Activated naive CD8-positive, alpha-beta T cell treated with anti-CD3 and anti-CD28 coated beads for 36 hours (primary cell): ENCODE data around the gene ZNF814. TPM values are rescaled to one million over a fixed set of nuclear protein-coding genes. Genes with fewer than 3 reads are reported as not detected.
A peak's percentile ranks its signal among the peaks of the same experiment; 100 is the strongest.
"Not testable (repeated sequence)": the region's sequence is repeated elsewhere in the genome, so short reads cannot be mapped to it uniquely, and the experiment has no call there.

Source experiments
- DNase-seq: peaks from one replicate; pipeline ENCODE4 v3.0.0; 2021
- H3K27ac Mint-ChIP-seq: one replicate; pipeline ENCODE4 v1.8.0; 2022; ENCODE audit warnings: mild to moderate bottlenecking, moderate library complexity, mixed read lengths
- H3K27me3 Mint-ChIP-seq: one replicate; pipeline ENCODE4 v1.8.0; 2022; ENCODE audit warnings: mild to moderate bottlenecking, mixed read lengths
- H3K36me3 Mint-ChIP-seq: one replicate; pipeline ENCODE4 v1.8.0; 2021; ENCODE audit warnings: mild to moderate bottlenecking, mixed read lengths
- H3K4me1 Mint-ChIP-seq: one replicate; pipeline ENCODE4 v1.8.0; 2021; ENCODE audit warnings: mixed read lengths
- H3K4me3 Mint-ChIP-seq: one replicate; pipeline ENCODE4 v1.8.0; 2022; ENCODE audit warnings: mild to moderate bottlenecking, moderate library complexity, mixed read lengths
- H3K9me3 Mint-ChIP-seq: one replicate; pipeline ENCODE4 v1.8.0; 2022; ENCODE audit warnings: mixed read lengths
- total RNA-seq, 2 experiments: library from RNA; stranded (reverse); gene quantifications; one replicate each; pipeline ENCODE4 v1.2.3, GENCODE V29; 2021

The ZNF814 gene
- total RNA-seq, 2 experiments from 2014 or later = 40.6 to 45.9 TPM

GRCh38 chr19:57838622-57839191 lies 50.1 kb downstream of the ZNF814 start:
- H3K27ac Mint-ChIP-seq, DNase-seq, H3K9me3 Mint-ChIP-seq, H3K27me3 Mint-ChIP-seq, H3K4me3 Mint-ChIP-seq: not testable (repeated sequence)
- peaks cover 25% of the 10 kb centered on the region for H3K36me3 Mint-ChIP-seq
- H3K4me1 Mint-ChIP-seq = peaks cover 19% of the 10 kb centered on the region

GRCh38 chr19:57836991-57837390 lies 51.8 kb downstream of the ZNF814 start:
- DNase-seq, H3K27me3 Mint-ChIP-seq, H3K4me3 Mint-ChIP-seq, H3K27ac Mint-ChIP-seq, H3K9me3 Mint-ChIP-seq: not testable (repeated sequence)
- Mint-ChIP-seq H3K36me3 (peaks cover 16% of the 10 kb centered on the region), H3K4me1 (peaks cover 21% of the 10 kb centered on the region)

DNA sequence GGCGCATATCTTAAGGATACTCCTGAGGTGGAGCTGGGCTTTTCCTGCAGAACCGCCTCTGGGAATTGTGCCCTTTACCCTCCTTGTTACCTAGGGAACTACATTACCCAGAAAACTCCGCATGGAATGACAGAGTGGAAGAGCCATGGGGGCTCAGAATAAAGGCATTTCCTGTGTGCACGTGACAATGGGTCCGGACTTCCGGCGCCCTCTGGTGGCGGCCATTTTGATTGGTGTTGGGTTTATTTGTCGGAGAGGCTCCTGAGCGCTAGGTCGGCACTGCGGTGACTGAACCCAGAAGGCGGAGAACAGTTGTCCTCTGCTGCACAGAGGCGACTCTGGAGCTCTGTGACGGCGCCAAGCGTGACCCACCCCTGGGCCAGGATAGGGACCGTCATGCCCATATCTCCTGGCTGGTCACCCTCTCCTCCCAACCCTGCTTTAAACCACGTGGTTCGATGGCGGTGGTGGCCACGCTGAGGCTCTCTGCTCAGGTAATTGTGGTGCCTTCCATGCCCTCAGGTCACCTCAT lies 58.7 kb downstream of the ZNF814 start, which contains the start of gene ZNF587B:
TSS of gene ZNF587B (plus strand) at position 229 of the 532 bp plus-strand sequence. CDS start at position 459, 230 bp downstream.
- peak within 1 kb of the TSS; percentile 60 for H3K27ac Mint-ChIP-seq
- H3K36me3 Mint-ChIP-seq = peaks cover 49% of the 10 kb centered on the region
- peak; percentile 35 for DNase-seq
- H3K4me3 Mint-ChIP-seq = peak within 1 kb of the TSS; percentile 59
- no peaks in the 10 kb centered on the region for H3K27me3 Mint-ChIP-seq
- H3K4me1 Mint-ChIP-seq = peaks cover 36% of the 10 kb centered on the region
- H3K9me3 Mint-ChIP-seq = no peaks in the 10 kb centered on the region

- Mint-ChIP-seq H3K36me3 (peaks cover 54% of the 10 kb centered on the region), H3K27ac (no peak overlapping the region), H3K27me3 (no peaks in the 10 kb centered on the region), H3K4me1 (peaks cover 41% of the 10 kb centered on the region), H3K9me3 (no peaks in the 10 kb centered on the region), H3K4me3 (no peak overlapping the region)
- no peak for DNase-seq
Measured at GRCh38 chr19:57829316-57829715, 59.5 kb downstream of the ZNF814 start.

DNA sequence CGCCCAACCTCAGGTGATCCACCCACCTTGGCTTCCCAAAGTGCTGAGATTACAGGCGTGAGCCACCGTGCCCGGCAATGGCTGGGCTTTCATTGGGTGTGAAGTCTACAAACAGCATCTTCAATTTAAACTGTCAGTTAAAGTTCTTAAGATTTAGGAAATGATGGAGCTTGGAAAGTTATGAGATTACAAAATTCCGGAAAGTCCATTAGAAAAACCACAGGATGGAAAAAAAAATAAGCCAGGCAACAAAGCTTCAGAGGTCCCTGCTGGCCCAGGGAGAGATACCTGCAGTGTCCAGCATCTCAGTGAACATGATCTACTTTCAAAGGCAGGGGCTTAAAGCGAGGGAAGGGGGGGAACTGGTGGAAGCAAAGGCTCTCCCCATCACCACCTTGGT lies 63.3 kb downstream of the ZNF814 start:
- Mint-ChIP-seq H3K36me3 (peaks cover 61% of the 10 kb centered on the region), H3K27me3 (no peaks in the 10 kb centered on the region), H3K4me3 (no peak overlapping the region), H3K4me1 (peaks cover 52% of the 10 kb centered on the region), H3K27ac (no peak overlapping the region), H3K9me3 (no peaks in the 10 kb centered on the region)
- no peak for DNase-seq

DNA sequence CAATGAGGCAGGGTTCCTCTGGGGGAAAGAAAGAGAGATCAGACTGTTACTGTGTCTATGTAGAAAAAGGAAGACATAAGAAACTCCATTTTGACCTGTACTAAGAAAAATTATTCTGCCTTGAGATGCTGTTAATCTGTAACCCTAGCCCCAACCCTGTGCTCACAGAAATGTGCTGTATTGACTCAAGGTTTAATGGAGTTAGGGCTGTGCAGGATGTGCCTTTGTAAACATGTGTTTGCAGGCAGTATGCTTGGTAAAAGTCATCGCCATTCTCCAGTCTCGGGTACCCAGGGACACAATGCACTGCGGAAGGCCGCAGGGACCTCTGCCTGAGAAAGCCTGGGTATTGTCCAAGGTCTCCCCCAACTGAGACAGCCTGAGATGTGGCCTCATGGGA lies 65.2 kb downstream of the ZNF814 start:
- not testable (repeated sequence) for H3K27ac Mint-ChIP-seq, H3K9me3 Mint-ChIP-seq, H3K4me3 Mint-ChIP-seq, DNase-seq, H3K27me3 Mint-ChIP-seq
- H3K36me3 Mint-ChIP-seq = peaks cover 52% of the 10 kb centered on the region
- peaks cover 44% of the 10 kb centered on the region for H3K4me1 Mint-ChIP-seq

DNA sequence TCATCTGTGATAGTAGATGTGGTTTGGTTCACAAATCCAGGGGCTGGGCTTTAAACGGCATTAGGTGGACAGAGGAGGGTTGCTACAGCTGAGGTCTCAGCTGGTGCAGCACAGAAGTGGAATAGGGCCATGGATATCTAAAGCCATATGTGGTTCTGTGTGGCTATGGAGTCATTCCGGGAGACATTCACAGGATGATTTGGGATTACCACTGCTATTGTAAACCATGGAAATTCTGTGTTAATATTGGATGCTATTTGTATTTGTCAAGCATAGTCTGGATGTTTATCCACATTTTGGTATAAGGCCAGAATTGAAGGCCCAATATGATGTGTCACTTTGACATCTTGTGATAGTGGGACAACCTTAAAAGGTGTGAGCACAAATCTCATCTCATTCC lies 65.7 kb downstream of the ZNF814 start:
- peaks cover 47% of the 10 kb centered on the region for H3K4me1 Mint-ChIP-seq
- H3K27me3 Mint-ChIP-seq, H3K9me3 Mint-ChIP-seq, DNase-seq: not testable (repeated sequence)
- H3K36me3 Mint-ChIP-seq = peaks cover 52% of the 10 kb centered on the region
- peak overlapping the region; percentile 50 for H3K27ac Mint-ChIP-seq
- H3K4me3 Mint-ChIP-seq = peak overlapping the region; percentile 18

DNA sequence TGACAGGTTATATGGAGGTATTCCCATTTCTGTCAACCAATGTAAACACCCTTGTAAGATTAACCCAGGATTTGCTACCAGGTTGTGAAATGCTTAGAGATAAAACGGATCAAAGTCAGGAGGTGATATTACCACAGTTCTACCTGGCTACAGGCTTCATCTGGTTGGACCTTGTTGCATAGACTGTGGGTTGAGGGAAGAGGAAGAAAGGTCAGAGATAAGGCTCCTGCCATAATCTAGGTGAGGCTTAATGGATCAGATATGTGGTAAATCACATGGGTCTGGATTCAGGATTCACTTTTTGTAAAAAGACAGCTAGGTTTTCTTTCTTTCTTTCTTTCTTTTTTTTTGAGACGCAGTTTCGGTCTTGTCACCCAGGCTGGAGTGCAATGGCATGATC lies 67.3 kb downstream of the ZNF814 start:
- Mint-ChIP-seq H3K4me3 (peak overlapping the region; percentile 96), H3K4me1 (peaks cover 42% of the 10 kb centered on the region)
- H3K27ac Mint-ChIP-seq = not testable (repeated sequence)

DNA sequence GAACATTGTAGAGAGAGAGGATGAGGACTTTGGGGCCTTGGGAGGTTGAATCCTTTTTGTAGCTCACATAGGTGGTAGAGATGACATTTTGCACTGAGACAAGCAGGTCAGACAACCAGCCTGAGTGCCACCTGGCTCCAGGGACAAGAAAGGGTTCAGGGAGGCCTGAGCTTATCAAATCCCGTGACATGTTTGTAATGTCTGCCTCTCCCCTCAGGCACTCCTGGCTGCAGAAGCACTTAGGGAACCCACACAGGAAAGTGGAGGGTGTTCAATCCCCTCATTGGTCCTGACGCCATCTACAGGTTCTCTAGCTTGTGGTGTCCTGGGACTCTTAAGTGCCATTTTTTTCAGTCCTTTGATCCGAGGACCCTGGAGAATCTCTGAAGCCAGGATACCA lies 67.7 kb downstream of the ZNF814 start:
- H3K4me1 Mint-ChIP-seq = peaks cover 43% of the 10 kb centered on the region
- H3K9me3 Mint-ChIP-seq, H3K27me3 Mint-ChIP-seq, DNase-seq: not testable (repeated sequence)
- H3K27ac Mint-ChIP-seq = peak overlapping the region; percentile 96
- H3K4me3 Mint-ChIP-seq = peak overlapping the region; percentile 96
- H3K36me3 Mint-ChIP-seq = peaks cover 40% of the 10 kb centered on the region

More for the DNA sequence above, 67.3 kb downstream of the ZNF814 start:
- DNase-seq, H3K9me3 Mint-ChIP-seq, H3K27me3 Mint-ChIP-seq: not testable (repeated sequence)
- peaks cover 43% of the 10 kb centered on the region for H3K36me3 Mint-ChIP-seq

GRCh38 chr19:57820599-57820998 lies 68.2 kb downstream of the ZNF814 start:
- no peak for DNase-seq
- H3K36me3 Mint-ChIP-seq = peaks cover 38% of the 10 kb centered on the region
- H3K9me3 Mint-ChIP-seq = no peaks in the 10 kb centered on the region
- H3K4me3 Mint-ChIP-seq = peak overlapping the region; percentile 96
- peaks cover 43% of the 10 kb centered on the region for H3K4me1 Mint-ChIP-seq
- H3K27ac Mint-ChIP-seq = peak overlapping the region; percentile 96
- no peaks in the 10 kb centered on the region for H3K27me3 Mint-ChIP-seq

DNA sequence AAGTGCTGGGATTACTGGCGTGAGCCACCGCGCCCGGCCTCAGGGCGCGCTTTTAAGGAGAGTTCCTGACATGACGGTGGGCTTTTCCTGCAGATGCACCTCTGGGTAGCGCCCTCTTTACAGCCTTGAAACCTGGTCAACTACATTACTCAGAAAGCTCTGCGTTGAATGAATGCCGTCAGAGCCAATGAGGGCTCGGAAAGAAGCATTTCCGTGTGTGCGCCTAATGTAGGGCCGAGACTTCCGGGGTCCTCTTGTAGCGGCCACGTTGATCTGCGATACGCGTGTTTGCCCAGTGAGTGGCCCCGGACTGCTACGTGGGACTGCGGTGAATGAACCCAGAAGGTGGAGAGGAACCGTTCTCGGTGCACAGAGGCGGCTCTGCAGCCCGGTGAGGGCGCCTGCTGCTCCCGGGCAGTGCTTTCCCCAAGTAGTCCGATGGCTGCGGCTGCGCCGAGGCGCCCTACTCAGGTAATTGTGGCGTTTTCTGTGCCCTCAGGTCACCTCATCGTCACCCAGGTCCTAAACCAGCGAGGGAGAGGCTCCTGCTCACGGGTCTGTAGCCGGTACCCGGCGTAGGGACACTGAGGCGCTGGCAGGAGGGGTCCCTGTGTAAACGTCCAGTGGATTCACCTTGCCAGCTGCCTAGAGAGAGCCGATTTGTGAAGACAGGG lies 69.2 kb downstream of the ZNF814 start:
- no peaks in the 10 kb centered on the region for H3K27me3 Mint-ChIP-seq
- H3K4me3 Mint-ChIP-seq = peak overlapping the region; percentile 96
- no peaks in the 10 kb centered on the region for H3K9me3 Mint-ChIP-seq
- peak; percentile 79 for DNase-seq
- peaks cover 34% of the 10 kb centered on the region for H3K36me3 Mint-ChIP-seq
- peak overlapping the region; percentile 96 for H3K27ac Mint-ChIP-seq
- H3K4me1 Mint-ChIP-seq = peaks cover 45% of the 10 kb centered on the region

- H3K9me3 Mint-ChIP-seq = no peaks in the 10 kb centered on the region
- DNase-seq = no peak
- peak overlapping the region; percentile 67 for H3K27ac Mint-ChIP-seq
- H3K36me3 Mint-ChIP-seq = peaks cover 36% of the 10 kb centered on the region
- H3K4me3 Mint-ChIP-seq = peak overlapping the region; percentile 69
- no peaks in the 10 kb centered on the region for H3K27me3 Mint-ChIP-seq
- H3K4me1 Mint-ChIP-seq = peaks cover 40% of the 10 kb centered on the region
Measured at GRCh38 chr19:57818378-57818777, 70.5 kb downstream of the ZNF814 start.

GRCh38 chr19:57817976-57818375 lies 70.9 kb downstream of the ZNF814 start:
- H3K9me3 Mint-ChIP-seq = no peaks in the 10 kb centered on the region
- H3K4me1 Mint-ChIP-seq = peaks cover 41% of the 10 kb centered on the region
- H3K36me3 Mint-ChIP-seq = peaks cover 38% of the 10 kb centered on the region
- no peak overlapping the region for H3K4me3 Mint-ChIP-seq
- no peaks in the 10 kb centered on the region for H3K27me3 Mint-ChIP-seq
- no peak overlapping the region for H3K27ac Mint-ChIP-seq
- no peak for DNase-seq

DNA sequence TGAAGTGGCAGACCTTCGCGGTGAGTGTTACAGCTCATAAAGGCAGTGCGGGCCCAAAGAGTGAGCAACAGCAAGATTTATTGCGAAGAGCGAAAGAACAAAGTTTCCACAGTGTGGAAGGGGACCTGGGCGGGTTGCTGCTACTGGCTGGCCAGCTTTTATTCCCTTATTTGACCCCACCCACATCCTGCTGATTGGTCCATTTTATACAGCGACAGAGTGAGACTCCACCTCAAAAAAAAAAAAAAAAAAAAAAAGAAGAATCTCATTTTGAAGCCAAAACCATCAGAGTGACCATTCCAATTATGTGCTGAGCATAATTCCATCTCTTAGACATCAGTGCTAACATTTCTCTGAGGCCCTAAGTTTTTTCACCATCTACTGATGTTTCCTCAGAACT lies 72.2 kb downstream of the ZNF814 start:
- Mint-ChIP-seq H3K4me3 (no peak overlapping the region), H3K36me3 (peaks cover 35% of the 10 kb centered on the region), H3K9me3 (no peaks in the 10 kb centered on the region), H3K4me1 (peaks cover 42% of the 10 kb centered on the region), H3K27ac (no peak overlapping the region), H3K27me3 (no peaks in the 10 kb centered on the region)
- DNase-seq = no peak

DNA sequence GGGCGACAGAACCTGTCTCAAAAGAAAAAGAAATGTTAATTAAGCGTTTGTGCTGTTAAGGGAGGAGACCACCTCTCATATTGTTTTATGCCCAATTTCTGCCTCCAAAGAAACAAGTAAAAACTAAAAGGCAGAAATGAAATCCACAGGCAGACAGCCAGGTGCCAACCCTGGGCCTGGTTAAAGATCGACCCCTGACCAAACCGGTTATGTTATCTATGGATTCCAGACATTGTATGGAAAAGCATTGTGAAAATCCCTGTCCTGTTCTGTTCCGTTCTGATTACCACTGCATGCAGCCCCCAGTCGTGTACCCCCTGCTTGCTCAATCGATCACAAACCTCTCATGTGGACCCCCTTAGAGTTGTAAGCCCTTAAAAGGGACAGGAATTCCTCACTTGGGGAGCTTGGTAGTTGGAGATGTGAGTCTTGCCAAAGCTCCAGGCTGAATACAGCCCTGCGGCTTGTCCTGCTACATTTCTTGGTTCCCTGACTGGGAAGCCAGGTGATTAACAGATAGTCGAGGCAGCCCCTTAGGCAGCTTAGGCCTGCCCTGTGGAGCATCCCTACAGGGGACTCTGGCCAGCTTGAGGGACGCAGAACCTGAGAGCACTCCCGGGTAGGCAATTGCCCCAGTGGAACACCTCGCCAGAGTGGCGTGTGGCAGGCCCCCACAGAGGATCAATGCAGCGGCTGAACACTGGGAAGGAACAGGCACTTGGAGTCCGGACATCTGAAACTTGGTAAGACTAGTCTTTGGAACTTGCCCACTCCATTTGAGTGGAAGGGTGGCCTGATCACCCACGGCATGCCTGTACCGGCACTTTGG lies 73.4 kb downstream of the ZNF814 start:
- Mint-ChIP-seq H3K9me3 (no peaks in the 10 kb centered on the region), H3K36me3 (peaks cover 32% of the 10 kb centered on the region), H3K4me3 (peak overlapping the region; percentile 93), H3K27ac (peak overlapping the region; percentile 86), H3K27me3 (no peaks in the 10 kb centered on the region), H3K4me1 (peaks cover 33% of the 10 kb centered on the region)
- no peak for DNase-seq
